Left lung (tissue), 10 donors: Measurements from ENCODE around the gene PIP4K2A. TPM values are rescaled to one million over a fixed set of nuclear protein-coding genes. Genes with fewer than 3 reads are reported as not detected.

ENCODE experiments used
- ATAC-seq: fragments of 200-7000 bp; cut with Tn5 transposase; one replicate; pipeline ENCODE4 v1.9.1; 2020; ENCODE audit warnings: moderate library complexity
- DNase-seq, 4 donors: peaks; one replicate each; pipeline ENCODE4 v3.0.0-alpha.2; 2013 to 2020
- H3K27ac ChIP-seq, 2 donors: fragments of 200-600 bp; sonication (generic) in 1 of 2; one replicate each; pipeline versions ENCODE4 v1.5.0 to v1.8.0; 2020 to 2021
- H3K27me3 ChIP-seq, 2 donors: fragments of 200-600 bp; sonication (generic) in 1 of 2; one replicate each; pipeline versions ENCODE4 v1.5.0 to v1.8.0; 2020 to 2021
- H3K36me3 ChIP-seq, 2 donors: fragments of 200-600 bp; sonication (generic) in 1 of 2; one replicate each; pipeline versions ENCODE4 v1.5.0 to v1.8.0; 2020 to 2021
- H3K4me1 ChIP-seq, 2 donors: fragments of 200-600 bp; one replicate each; pipeline ENCODE4 v1.8.0; 2021
- H3K4me3 ChIP-seq, 2 donors: fragments of 200-600 bp; sonication (generic) in 1 of 2; one replicate each; pipeline versions ENCODE4 v1.5.0 to v1.8.0; 2020 to 2021; ENCODE audit warnings: mild to moderate bottlenecking in 1 of 2
- H3K9me3 ChIP-seq, 2 donors: fragments of 200-600 bp; sonication (generic) in 1 of 2; one replicate each; pipeline versions ENCODE4 v1.5.0 to v1.8.0; 2020 to 2021
- CTCF ChIP-seq, 2 donors: fragments of 200-600 bp; sonication (generic) in 1 of 2; IDR thresholded peaks; one replicate each; pipeline versions ENCODE4 v1.5.0 to v1.8.0; 2021; ENCODE audit warnings: antibody characterized with exemption in 2 of 2
- intact Hi-C, 2 donors: fragments of 100-400 bp; cut with DNase I; formaldehyde crosslinking; loops; one replicate each; pipeline versions ENCODE4 v1.11.2 to v1.14.2; 2022
- polyA plus RNA-seq, 6 donors: library from polyadenylated mRNA; unstranded; fragments of 120-200 nt; gene quantifications; one replicate each; pipeline ENCODE4 v1.2.1, GENCODE V29; 2013; ENCODE audit not compliant: insufficient read length in 6 of 6
- total RNA-seq, 2 donors: library from RNA; stranded (reverse); fragmentation: NEBNext Ultra II Directional; extraction: Animal tissue kit (Norgen Biotek cat#: 25700); gene quantifications; one replicate each; pipeline ENCODE4 v1.2.1, GENCODE V29; 2021
- donor health status: DM: no; HTN: yes; CAD: no.
- donor health status: DM: no; HTN: no; CAD: no.

Gene PIP4K2A
- total and polyA plus RNA-seq, 8 donors, result 24.9 to 53.8 (median 29.5) TPM

DNA sequence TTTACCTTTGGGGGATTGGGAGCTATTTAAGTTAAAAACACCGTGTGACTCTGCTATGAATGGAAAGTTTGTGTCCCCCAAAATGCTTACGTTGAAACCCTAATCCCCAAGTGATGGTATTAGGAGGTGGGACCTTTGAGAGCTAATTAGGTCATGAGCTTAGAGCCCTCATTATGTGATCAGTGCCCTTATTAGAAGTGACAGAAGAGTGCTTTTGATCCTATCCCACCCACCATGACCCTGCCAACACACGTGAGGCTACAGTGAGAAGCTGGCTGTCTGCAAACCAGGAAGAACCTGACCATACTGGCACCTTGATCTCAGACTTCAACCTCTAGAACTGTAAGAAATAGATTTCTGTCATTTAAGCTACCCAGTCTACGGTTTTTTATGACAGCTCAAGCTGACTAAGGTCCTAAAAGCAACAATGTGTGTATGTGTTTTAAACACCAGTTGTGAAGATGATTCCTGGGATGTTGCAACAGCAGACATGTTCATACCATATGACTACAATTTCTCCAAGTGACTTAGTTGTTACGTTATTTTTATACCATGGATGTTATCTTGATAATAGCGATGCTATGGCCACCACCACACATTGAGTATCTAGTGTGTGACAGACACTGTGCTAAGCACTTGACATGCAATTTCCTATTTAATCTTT is 124.4 kb downstream of the PIP4K2A start:
- no peak for DNase-seq
- H3K4me3 ChIP-seq, result no peak overlapping the region
- H3K27me3 ChIP-seq, result no peaks in the 10 kb centered on the region
- H3K27ac ChIP-seq, result no peak overlapping the region
- no peaks in the 10 kb centered on the region for H3K9me3 ChIP-seq
- ATAC-seq, result no peak
- peaks cover 0 to 37% of the 10 kb centered on the region in 2 donors for H3K36me3 ChIP-seq
- H3K4me1 ChIP-seq, result no peaks in the 10 kb centered on the region
- no peak for TF ChIP-seq CTCF (IDR thresholded peaks at IDR 0.05)
- intact Hi-C loops, result no loop called here

DNA sequence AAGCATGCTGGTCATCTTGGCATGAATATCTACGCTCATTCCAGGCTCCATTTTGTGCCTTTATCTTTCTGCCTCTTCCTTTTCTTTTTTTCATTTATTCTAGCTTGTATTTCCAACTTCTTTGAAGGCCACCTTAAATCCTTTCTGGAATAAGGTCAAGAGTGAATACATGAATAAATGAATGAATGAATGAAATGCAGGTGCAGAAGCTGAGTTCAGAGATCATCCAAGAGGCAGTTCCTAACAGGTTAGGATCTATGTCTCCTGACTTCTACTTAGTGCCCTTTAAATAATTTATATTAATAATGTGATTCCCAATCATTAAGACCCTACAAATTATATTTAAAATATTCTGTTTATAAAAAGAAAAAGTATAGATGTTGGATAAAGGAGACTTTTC is 125.9 kb downstream of the PIP4K2A start:
- ATAC-seq (no peak), DNase-seq (no peak)
- Histone ChIP-seq H3K4me1 (no peaks in the 10 kb centered on the region), H3K27ac (no peak overlapping the region), H3K9me3 (no peaks in the 10 kb centered on the region), H3K36me3 (peaks cover 0 to 37% of the 10 kb centered on the region in 2 donors), H3K27me3 (no peaks in the 10 kb centered on the region), H3K4me3 (no peak overlapping the region)
- intact Hi-C loops, result no loop called here
- TF ChIP-seq CTCF (IDR thresholded peaks at IDR 0.05), result no peak

- H3K9me3 ChIP-seq, result no peaks in the 10 kb centered on the region
- H3K27me3 ChIP-seq, result no peaks in the 10 kb centered on the region
- H3K27ac ChIP-seq, result no peak overlapping the region
- no peak overlapping the region for H3K4me3 ChIP-seq
- TF ChIP-seq CTCF (IDR thresholded peaks at IDR 0.05), result no peak
- no peak for DNase-seq
- ATAC-seq, result no peak
- peaks cover 0 to 10% of the 10 kb centered on the region in 2 donors for H3K4me1 ChIP-seq
- peaks cover 0 to 32% of the 10 kb centered on the region in 2 donors for H3K36me3 ChIP-seq
- intact Hi-C loops, result no loop called here
Observed at GRCh38 chr10:22583683-22584082, 130.7 kb downstream of the PIP4K2A start.

DNA sequence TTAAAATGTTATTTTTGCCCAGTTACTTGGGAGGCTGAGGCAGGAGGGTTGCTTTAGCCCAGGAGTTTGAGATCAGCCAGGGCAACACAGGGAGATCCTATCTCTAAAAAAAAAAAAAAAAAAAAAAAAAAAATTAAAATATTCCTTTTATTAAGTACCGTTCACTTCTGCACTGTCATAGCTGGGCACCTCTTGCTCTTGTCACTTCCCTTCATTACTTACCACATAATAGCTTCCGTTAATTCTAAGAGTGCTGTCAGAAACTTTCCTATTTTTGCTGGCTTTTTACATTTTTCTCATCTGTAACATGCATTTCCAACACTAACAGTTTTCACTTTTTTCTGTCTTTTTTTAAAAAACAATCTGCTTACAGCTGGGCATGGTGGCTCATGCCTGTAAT is 132.9 kb downstream of the PIP4K2A start:
- DNase-seq (no peak), ATAC-seq (no peak)
- H3K9me3 ChIP-seq, result no peaks in the 10 kb centered on the region
- H3K4me3 ChIP-seq, result no peak overlapping the region
- TF ChIP-seq CTCF (IDR thresholded peaks at IDR 0.05), result no peak
- no peaks in the 10 kb centered on the region for H3K27me3 ChIP-seq
- peaks cover 0 to 10% of the 10 kb centered on the region in 2 donors for H3K4me1 ChIP-seq
- intact Hi-C loops, result no loop called here
- H3K27ac ChIP-seq, result peak overlapping the region in 1 of 2 donors; percentile 54
- peaks cover 0 to 32% of the 10 kb centered on the region in 2 donors for H3K36me3 ChIP-seq

DNA sequence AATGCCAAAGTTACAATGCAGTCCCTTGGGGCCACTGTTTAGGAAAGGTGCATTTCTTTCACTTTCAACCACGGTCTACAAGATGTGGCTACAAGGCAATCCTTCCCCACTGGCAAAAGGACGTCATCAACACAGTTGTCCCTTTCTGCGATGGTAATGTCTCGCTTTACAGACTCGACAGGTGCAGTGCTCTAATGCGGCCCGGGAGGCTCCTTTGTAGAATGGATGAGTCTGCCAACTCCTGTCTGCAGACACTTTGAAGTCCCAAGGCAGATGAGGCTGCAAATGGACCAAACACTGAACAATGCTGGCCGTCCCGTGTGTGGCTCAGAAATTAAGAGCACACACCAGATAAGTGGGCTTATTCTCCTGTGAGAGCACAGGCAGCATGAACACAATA is 133.7 kb downstream of the PIP4K2A start:
- peaks cover 0 to 10% of the 10 kb centered on the region in 2 donors for H3K4me1 ChIP-seq
- H3K36me3 ChIP-seq, result peaks cover 0 to 38% of the 10 kb centered on the region in 2 donors
- H3K9me3 ChIP-seq, result no peaks in the 10 kb centered on the region
- ATAC-seq, result no peak
- H3K27me3 ChIP-seq, result no peaks in the 10 kb centered on the region
- H3K27ac ChIP-seq, result no peak overlapping the region
- H3K4me3 ChIP-seq, result no peak overlapping the region
- TF ChIP-seq CTCF (IDR thresholded peaks at IDR 0.05), result no peak
- intact Hi-C loops, result no loop called here
- DNase-seq, result no peak
